Measurements from ENCODE around the gene CRACDL.
"Not testable (repeated sequence)": the region's sequence is repeated elsewhere in the genome, so short reads cannot be mapped to it uniquely, and the experiment has no call there.

The CRACDL gene

DNA sequence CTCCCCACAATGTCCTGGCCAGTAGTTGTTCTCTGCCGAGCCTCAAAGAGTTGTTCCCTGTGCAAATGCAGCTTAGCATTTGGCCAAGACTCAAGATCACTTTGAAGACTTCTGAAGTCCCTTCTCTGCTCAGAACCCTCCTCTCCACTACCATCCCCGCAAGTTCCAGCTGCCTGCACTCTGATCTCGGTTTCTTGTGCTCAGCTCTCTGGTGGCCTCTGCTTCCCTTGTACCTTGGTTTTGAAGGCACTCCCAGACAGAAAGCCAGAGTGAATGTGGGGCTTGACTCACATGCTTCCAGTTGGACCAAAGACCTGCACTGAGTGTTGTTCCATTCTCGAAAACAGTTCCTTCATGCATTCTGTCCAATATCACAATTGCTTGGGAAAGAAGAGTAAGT, 28.6 kb downstream of the CRACDL start:
- DNase-seq, result no peak

GRCh38 chr2:98903767-98904485, 32.1 kb downstream of the CRACDL start:
- DNase-seq, result no peak

DNA sequence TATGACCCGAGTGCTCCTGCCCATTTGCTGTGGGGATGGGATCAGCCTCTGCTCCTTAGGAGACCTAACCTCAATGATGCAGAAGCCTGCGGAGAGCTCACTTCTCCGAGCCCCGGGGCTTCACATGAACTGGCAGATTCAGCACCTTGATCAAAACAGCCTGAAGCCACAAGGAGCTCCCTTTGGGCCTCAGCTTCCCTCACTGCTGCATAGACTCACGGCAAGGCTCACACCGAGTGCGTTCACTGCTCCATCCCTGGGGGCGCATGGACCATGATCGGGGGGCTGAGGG, 33.0 kb downstream of the CRACDL start:
- DNase-seq, result no peak

DNA sequence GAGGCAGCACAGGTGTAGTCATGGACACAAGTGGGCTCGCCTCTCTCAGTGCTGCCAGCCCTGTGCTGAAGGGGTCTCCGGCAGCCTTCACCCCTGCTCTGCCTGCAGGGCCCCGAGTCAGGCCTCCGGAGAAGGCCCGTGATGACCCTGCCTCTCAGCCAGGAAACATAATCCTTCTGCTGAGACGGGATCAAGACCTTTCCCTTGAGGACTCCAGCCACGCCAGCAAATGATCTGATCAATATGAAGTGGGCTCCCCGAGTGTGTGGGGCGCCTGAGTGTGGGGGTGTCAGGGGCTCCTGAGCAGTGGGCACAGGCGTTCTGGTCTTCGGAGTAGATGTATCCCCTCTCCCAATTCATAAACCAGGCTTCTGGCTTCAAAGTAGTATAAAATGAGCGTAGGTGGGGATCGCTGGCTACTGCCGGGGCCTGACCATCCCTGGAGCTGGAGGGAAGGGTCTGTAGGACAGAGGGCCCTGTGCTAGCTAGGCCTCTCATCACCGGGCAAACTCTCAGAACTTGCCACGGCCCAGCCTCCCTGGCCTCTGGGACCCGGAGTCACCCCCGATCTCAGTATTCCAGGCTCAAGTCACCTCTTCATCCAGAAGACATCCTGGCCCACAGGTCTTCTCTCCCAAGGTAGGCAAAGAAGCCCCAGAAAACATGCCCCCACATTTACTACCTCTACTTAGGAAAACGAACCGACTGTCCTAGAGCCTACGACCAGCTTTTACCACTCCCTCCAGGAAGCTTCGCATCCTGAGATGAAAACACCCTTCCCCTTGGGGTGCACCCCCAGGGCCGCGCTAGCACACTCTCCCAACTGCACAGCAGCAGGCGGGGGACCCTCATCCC, 33.6 kb downstream of the CRACDL start:
- no peak for DNase-seq

DNA sequence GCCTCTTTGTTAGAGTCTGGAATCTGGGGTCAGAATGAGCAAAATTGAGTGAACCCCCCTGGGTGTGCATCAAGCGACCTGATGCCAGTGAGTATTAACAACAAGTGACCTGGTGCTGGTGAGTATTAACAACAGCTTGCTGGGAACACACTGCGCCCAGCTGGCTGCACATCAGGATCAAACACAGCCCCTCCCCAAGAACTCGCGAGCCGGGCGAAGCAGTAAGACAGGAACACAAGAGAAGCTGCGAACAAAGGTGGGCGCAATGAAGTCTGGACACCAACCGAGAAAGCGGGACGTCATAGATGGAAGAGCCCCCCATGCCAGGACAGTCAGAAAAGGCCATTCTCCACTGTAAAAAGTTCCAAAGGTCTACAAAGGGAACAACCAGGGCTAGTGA, 34.3 kb downstream of the CRACDL start:
- DNase-seq, result no peak

DNA sequence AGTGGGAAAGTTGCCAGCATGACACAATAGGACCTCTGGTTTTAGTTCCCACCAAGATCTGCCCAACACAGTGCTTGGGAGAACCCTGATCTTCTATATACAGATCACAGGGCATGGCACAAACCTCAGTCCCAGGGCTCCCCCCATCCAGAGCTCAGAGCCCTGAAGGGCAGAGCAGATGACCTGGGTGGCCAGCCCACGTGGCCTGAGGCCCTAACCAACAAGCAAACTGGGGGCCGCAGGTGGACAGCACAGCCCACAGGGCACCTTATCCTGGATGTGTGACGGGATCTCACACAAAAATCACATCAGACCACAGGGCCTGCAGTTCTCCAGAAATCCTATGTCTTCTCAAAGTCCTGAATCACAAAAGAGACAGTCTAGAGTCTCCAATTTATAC, 34.7 kb downstream of the CRACDL start:
- DNase-seq, result no peak

DNA sequence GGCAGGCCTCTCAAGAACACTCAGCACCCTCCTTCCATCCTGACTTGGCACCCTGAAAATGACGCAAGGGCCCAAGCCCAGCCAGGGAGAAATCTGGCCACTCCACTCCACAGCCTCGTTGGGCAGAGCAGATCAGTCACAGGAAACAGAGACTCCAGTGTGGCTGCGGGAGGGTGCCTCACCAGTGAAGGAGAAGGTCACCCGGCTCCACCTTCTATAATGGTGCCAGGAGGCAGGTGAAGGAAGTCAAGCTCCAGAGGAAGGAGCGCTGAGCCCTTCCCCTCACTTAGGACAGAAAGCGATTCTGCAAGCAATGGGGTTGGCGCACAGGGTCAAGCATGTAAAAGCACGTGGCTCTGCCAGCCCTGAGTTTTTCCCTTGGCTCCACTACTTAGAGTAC, 35.3 kb downstream of the CRACDL start:
- DNase-seq, result no peak

GRCh38 chr2:98899703-98900078, 36.3 kb downstream of the CRACDL start:
- not testable (repeated sequence) for DNase-seq

GRCh38 chr2:98899041-98899702, 36.9 kb downstream of the CRACDL start:
- no peak for DNase-seq

GRCh38 chr2:98898423-98898841, 37.6 kb downstream of the CRACDL start:
- DNase-seq, result no peak

GRCh38 chr2:98897746-98898145, 38.3 kb downstream of the CRACDL start:
- DNase-seq, result no peak

- DNase-seq, result no peak
Measured at GRCh38 chr2:98896944-98897343, 39.1 kb downstream of the CRACDL start.

DNA sequence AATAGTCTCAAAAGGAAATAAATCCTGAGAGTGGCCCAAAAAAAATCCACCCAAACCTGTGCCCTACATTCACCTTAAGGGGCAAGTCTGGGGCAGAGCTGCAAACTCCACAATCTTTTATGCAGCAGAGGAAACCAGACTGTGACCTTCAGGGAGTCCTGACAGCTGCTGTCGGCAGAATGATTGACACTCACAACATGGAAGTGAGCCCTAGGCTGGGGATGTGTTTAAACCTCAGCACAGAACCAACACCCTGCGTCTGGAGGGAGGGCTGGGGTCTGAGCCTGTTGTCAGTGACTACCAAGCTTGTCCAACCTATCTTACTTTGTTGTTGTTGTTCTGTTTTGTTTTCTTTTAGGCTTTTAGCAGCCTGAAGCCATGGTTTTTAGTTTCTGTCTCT, 39.6 kb downstream of the CRACDL start:
- no peak for DNase-seq

- no peak for DNase-seq
Measured at GRCh38 chr2:98895901-98896300, 40.1 kb downstream of the CRACDL start.

DNA sequence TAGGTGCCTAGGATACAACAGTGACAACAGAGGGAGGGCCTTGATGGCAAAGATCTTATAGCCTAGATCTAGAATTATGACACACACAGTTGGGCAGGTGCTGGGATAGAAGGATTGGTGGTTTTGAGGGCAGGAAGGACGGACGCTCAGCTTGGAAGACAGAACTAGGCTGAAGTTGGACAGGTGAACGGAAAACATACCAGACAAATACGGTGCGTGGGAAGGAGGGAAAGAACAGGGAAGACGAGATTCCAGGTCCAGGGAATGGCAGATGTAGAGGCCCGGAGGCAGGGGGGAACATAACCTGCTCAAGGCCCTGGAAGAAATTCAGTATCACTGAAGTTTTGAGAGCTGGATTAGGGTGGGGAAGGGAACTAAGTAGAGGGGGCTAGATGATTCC, 40.8 kb downstream of the CRACDL start:
- no peak for DNase-seq

- no peak for DNase-seq
Measured at GRCh38 chr2:98894331-98895000, 41.6 kb downstream of the CRACDL start.

GRCh38 chr2:98893911-98894321, 42.1 kb downstream of the CRACDL start:
- no peak for DNase-seq

DNA sequence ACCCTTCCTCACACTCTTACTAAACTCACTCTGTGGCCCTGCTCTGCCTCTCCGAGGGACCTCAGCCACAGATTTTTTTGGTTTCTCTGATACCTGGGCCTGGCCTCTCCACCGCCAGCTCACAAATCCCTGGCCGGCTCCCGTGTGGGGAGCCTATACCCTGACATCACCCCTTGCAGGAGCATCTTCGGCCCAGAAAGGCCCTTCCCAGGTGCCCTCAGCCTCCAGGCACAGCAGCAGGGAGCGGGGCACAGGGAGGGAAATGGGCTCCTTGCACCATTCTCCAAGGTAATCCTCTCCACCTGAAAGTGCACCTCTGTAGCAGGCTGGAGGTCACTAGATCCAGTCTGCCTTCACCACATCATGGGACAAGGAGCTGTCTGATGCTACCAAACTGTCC, 43.2 kb downstream of the CRACDL start:
- no peak for DNase-seq

DNA sequence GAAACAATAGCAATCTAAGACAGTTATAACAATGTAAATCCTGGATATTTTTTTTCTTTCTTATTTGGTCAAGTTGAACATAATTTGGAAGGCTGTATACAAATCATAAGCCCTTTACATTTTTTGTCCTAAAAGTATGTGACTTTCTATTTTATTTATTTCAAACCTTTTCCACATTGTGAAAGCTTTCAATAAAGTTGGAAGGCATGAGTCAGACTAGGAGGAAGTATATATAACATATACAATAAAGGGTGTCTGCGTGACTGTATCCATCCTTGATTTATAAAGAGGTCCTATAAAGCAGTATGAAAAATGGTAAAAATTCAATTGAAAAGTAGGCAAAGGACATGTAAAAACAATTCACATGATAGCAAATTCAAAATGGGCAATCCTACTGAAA, 44.4 kb downstream of the CRACDL start:
- no peak for DNase-seq

GRCh38 chr2:98886066-98886554, 49.9 kb downstream of the CRACDL start:
- DNase-seq, result no peak

DNA sequence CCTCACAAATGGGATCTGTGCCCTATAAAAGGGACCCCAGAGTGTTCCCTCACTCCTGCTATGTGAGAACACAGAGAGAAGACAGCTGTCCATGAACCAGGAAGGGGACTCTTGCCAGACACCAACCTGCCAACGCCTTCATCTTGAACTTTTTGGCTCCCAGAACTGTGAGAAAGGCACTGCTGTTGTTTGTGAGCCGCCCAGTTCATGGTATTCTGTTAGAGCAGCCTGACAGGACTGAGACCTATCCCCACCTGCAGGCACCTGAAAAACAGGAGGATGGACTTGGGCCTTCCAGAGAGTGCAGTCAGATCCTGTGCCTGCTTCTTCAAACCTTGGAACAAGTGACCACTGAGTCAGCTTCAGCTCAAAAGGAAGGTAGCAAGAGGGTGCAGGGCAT, 51.4 kb downstream of the CRACDL start:
- DNase-seq, result no peak

GRCh38 chr2:98883780-98884211, 52.2 kb downstream of the CRACDL start:
- no peak for DNase-seq

Data from stimulated activated naive CD4-positive, alpha-beta T cell (primary cell).